Breast epithelium (tissue), 3 donors: ENCODE results near the gene CCND1.

Experiments used
- POLR2A ChIP-seq: fragments of 450-650 bp; IDR thresholded peaks from one replicate; pipeline ENCODE4 v1.6.1; 2016; ENCODE audit warnings: antibody characterized with exemption, mild to moderate bottlenecking, moderate library complexity
- POLR2AphosphoS5 ChIP-seq, 3 donors: sonication (generic); formaldehyde crosslinking; IDR thresholded peaks; one replicate each; pipeline ENCODE4 v1.6.1; 2017; ENCODE audit warnings: antibody characterized with exemption in 3 of 3
- TF ChIP-seq, protein P1 (sequence below), 3 donors: fragments of 450-650 bp; IDR thresholded peaks; one replicate each; pipeline ENCODE4 v1.5.1; 2016 to 2017; ENCODE audit warnings: antibody characterized with exemption in 3 of 3, mild to moderate bottlenecking in 3 of 3, moderate library complexity in 3 of 3

DNA sequence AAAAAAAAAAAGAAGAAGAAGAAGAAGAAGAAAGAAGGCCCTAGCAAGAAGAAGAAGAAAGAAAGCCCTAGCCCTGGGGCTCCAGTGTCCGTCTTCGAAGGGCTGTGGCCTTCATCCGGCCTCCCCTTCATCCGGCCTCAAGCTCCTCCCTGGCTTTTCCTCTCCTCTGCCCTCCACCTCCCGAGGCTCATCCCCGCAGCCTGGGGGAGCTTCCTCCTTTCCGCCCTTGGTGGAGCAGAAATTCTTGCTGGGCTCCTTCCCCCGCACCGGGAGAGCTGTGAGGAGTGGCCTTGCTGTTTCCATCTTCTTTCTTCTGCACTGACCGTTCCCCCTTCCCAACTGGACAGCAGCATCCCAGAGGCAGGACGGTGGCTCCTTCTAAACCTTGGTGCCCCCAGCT, 43.7 kb downstream of the CCND1 start:
- TF ChIP-seq, protein P1, sequence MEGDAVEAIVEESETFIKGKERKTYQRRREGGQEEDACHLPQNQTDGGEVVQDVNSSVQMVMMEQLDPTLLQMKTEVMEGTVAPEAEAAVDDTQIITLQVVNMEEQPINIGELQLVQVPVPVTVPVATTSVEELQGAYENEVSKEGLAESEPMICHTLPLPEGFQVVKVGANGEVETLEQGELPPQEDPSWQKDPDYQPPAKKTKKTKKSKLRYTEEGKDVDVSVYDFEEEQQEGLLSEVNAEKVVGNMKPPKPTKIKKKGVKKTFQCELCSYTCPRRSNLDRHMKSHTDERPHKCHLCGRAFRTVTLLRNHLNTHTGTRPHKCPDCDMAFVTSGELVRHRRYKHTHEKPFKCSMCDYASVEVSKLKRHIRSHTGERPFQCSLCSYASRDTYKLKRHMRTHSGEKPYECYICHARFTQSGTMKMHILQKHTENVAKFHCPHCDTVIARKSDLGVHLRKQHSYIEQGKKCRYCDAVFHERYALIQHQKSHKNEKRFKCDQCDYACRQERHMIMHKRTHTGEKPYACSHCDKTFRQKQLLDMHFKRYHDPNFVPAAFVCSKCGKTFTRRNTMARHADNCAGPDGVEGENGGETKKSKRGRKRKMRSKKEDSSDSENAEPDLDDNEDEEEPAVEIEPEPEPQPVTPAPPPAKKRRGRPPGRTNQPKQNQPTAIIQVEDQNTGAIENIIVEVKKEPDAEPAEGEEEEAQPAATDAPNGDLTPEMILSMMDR (IDR thresholded peaks at IDR 0.05): no peak
- TF ChIP-seq POLR2AphosphoS5 (IDR thresholded peaks at IDR 0.05) (no peak), POLR2A (no peak)
